H7 (cell line): Measurements from ENCODE around the gene WDR62. TPM values are rescaled to one million over a fixed set of nuclear protein-coding genes. Genes with fewer than 3 reads are reported as not detected.
"Not testable (repeated sequence)": the region's sequence is repeated elsewhere in the genome, so short reads cannot be mapped to it uniquely, and the experiment has no call there.

ENCODE experiments used
- DNase-seq: peaks from one replicate; pipeline ENCODE4 v3.0.0; 2012
- H3K27me3 ChIP-seq: 2 replicates; pipeline ENCODE4 v1.6.0; 2011; ENCODE audit warnings: mild to moderate bottlenecking, low read length; ENCODE audit not compliant: control insufficient read depth, insufficient read depth
- H3K36me3 ChIP-seq: replicated peaks from 2 replicates; pipeline ENCODE4 v1.5.1; 2011; ENCODE audit warnings: low read length; ENCODE audit not compliant: control insufficient read depth, insufficient read depth
- H3K4me3 ChIP-seq: 2 replicates; pipeline ENCODE4 v1.5.1; 2011; ENCODE audit warnings: low read depth, mild to moderate bottlenecking, control low read depth, low read length, moderate library complexity; ENCODE audit not compliant: insufficient read depth
- total RNA-seq: library from RNA; depleted of rRNA; stranded (reverse); fragments of >200 nt; shearing (Covaris generic); gene quantifications from 2 replicates; pipeline ENCODE4 v1.2.3, GENCODE V29; 2014

WDR62 gene
- total RNA-seq, 1 experiment from 2014 or later, result 35.1 TPM

DNA sequence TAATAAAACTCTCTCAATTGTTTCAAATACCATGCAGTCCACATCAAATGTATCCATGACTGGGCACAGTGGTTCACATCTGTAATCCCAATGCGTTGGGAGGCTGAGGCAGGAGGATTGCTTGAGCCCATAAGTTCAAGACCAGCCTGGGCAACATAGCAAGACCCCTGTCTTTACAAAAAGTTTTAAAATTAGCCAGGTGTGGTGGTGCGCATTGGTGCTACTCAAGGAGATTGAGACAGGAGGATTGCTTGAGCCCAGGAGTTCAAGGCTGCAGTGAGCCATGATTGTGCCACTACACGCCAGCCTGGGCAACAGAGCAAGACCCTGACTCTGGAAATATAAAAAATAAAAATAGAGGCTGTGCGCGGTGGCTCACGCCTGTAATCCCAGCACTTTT is 27.0 kb upstream of the WDR62 start:
- Histone ChIP-seq H3K4me3 (no peak overlapping the region), H3K36me3 (no peaks in the 10 kb centered on the region; the same call in 1 of the 2 replicates)

DNA sequence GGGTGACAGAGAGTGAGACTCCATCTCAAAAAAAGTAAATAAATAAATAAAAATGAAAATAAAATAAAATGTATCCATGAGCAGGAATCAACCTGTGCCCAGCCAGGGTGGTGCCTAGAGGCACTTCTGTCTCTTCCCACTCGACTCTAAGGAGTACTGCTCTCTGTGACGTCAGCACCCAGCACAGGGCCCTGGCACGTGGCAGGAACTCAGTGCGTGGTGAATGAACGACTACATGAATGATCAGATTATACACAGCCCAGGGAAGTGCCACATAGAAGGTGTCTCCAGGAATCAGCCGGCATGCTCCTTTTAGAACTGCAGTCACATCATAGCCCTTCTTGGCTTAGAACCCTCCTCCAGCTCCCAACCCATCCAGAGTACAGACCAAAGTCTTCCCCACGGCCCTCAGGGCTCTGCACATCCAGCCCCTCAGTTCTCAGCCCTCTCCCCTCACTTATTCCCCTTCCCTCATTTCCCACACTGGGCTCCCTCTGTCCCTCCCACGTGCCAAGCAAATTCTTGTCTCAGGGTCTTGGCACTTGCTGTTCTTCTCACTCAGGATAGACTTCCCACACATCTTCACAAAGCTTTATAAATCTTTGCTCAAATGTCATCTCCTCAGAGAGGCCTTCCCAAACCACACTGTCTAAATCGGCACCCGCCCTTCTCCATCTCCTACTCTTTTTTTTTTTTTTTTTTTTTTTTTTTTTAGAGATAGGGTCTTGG is 26.2 kb upstream of the WDR62 start:
- Histone ChIP-seq H3K27me3 (peaks cover 1% of the 10 kb centered on the region), H3K36me3 (no peaks in the 10 kb centered on the region; the same call in 1 of the 2 replicates), H3K4me3 (no peak overlapping the region)
- DNase-seq, result peak; percentile 16

More for the DNA sequence above, 27.0 kb upstream of the WDR62 start:
- DNase-seq, result no peak
- no peaks in the 10 kb centered on the region for H3K27me3 ChIP-seq

DNA sequence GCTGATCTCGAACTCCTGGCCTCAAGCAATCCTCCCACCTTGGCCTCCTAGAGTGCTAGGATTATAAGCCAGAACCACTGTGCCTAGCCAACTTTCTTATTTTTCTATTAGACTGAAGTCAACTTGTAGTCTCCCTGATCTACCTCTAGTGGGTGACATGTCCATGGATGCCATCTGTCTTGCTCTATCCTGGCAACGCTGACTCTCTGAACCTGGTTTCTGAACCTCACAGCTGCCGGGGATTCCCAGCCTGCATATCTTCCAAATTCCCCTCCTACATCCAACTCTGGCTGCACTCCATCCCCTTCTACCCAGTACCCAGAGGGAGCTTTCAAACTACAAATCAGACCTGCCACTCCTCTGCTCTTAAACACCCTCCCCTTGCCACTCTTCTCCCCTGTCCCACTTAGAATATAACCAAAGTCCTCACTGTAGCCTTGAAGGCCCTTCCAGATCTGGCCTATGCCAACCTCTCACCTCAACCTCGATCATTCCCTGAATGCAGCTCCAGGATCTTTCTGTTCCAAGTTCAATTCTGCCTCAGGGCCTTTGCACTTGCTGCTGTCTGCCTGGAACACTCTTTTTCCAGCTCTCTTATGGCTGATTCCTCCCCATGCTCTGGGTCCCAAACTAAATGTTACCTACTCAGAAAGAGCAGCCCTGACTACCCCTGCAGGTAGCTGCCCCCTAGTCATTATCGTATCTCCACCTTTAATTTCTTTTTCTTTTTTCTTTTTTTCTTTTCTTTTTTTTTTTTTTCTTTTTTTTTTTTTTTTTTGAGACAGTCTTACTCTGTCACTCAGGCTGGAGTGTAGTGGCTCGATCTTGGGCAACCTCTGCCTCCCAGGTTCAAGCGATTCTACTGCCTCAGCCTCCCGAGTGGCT is 24.2 kb upstream of the WDR62 start:
- Histone ChIP-seq H3K27me3 (peaks cover 2% of the 10 kb centered on the region), H3K36me3 (no peaks in the 10 kb centered on the region; the same call in 1 of the 2 replicates), H3K4me3 (no peak overlapping the region)
- peak; percentile 60 for DNase-seq

DNA sequence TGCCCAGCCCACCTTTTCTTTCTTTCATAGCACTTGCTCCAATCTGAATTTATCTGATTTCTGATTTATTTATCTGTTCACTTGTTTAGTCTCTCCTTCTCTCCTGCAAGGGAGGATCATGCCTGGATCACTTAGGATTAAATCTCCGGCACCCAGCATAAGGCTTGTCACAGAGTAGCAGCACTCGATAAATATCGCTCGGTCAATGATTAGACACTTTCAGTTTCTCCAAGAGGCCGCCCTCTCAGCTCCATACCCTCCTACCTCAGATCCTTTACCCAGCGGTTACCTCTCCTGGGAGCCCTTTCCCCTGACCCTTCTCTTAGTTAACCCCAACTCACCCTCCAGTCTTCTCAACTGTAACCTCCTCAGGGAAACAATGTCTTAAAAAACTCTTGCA is 23.4 kb upstream of the WDR62 start:
- DNase-seq, result peak; percentile 38
- peaks cover 2% of the 10 kb centered on the region for H3K27me3 ChIP-seq
- no peak overlapping the region for H3K4me3 ChIP-seq
- no peaks in the 10 kb centered on the region; the same call in 1 of the 2 replicates for H3K36me3 ChIP-seq

DNA sequence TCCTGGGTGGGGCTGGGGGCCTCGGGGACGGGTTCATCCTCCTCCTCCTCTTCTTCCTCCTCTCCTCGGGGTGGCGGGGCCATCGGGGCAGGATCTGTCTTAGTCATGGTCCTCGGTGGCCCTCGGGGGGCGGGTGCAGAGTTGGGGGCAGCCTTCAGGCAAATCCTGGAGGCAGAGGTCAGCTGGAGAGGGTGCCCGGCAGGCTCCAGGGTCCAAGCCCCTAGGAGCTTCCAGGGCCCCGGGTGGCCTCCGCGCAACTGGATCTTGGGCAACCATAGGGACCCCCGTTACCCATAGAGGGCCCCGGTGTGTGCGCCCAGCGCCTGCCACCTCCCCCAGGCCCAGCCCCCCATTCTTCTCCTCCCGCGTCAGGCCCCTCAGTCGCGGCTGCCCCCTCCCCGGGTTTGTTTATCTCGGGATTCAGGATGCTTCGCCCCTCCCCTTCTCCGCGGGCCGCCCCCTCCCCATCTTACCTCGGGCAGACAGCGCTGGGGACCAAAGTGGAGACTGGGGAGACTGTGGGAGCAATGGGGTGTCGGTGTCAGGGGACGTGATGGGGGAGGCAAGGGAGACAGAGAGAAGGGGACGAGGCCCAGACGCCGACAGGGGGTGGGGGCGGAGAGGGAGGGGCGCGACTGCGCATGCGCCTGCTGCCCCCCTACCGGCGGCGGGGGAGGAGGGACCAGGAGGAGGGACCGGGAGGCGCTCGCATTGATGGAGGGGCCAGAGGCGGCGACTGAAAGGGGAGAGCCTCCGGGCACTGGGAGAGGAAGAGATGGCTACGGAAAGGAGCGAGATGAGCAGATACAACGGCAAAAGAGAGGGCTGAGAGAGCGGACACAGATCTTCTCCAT is 22.2 kb upstream of the WDR62 start, which contains the start of gene CLIP3:
Gene CLIP3, minus strand, starts transcription at position 623 of the 854 bp plus-strand sequence. Its CDS starts 516 bp downstream, at position 107.
- peak; percentile 100 for DNase-seq
- H3K4me3 ChIP-seq, result peak within 1 kb of the TSS; percentile 54
- peaks cover 2% of the 10 kb centered on the region for H3K27me3 ChIP-seq
- H3K36me3 ChIP-seq, result no peaks in the 10 kb centered on the region

DNA sequence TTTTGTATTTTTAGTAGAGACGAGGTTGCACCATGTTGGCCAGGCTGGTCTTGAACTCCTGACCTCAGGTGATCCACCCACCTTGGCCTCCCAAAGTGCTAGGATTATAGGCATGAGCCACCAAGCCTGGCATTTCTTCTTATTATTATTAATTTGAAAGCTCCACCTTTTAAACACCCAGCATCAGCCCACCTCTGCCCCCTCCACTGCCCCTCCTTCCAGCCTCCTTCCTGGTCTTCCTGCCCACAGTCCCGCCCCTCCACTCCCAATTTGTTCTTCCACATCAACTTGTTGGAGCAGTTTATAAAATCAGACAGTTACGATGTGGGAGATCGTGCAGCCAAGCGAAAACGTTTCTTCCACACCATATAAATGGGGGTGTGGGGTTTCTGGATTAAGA is 14.2 kb upstream of the WDR62 start:
- Histone ChIP-seq H3K36me3 (no peaks in the 10 kb centered on the region; the same call in 1 of the 2 replicates), H3K4me3 (no peak overlapping the region), H3K27me3 (no peaks in the 10 kb centered on the region)
- peak; percentile 18 for DNase-seq

DNA sequence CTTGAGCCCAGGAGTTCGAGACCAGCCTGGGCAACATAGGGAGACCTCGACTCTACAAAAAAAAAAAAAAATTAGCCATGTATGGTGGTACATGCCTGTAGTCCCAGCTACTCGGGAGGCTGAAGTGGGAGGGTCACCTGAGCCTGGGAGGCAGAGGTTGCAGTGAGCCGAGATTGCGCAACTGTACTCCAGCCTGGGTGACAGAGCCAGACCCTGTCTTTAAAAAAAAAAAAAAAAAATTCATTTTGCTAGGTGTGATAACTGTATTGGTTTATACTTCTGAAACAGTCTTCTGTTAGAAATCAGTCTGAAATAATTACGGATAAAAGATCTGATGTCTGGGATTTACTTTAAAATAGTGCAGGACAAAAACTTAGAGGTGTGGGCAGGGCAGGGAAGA is 13.6 kb upstream of the WDR62 start:
- not testable (repeated sequence) for H3K4me3 ChIP-seq, DNase-seq

DNA sequence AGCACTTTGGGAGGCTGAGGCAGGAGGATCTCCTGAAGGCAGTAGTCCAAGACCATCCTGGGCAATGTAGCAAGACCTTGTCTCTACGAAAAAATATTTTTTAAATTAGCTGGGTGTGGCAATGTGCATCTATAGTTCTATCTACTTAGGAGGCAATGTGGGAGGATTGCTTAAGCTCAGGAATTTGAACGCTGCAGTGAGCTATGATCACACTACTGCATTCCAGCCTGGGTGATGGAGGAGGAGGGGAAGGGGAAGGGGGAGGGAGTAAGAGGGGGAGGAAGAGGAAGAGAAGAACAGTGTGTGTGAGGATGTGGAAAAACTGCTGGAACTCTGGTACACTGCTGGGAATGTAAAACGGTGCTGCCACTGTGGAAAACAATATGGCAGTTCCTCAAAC is 12.9 kb upstream of the WDR62 start:
- Histone ChIP-seq H3K27me3 (no peaks in the 10 kb centered on the region), H3K4me3 (no peak overlapping the region), H3K36me3 (no peaks in the 10 kb centered on the region; the same call in 1 of the 2 replicates)
- DNase-seq, result peak; percentile 50

More for the DNA sequence above, 13.6 kb upstream of the WDR62 start:
- not testable (repeated sequence) for H3K27me3 ChIP-seq, H3K36me3 ChIP-seq

DNA sequence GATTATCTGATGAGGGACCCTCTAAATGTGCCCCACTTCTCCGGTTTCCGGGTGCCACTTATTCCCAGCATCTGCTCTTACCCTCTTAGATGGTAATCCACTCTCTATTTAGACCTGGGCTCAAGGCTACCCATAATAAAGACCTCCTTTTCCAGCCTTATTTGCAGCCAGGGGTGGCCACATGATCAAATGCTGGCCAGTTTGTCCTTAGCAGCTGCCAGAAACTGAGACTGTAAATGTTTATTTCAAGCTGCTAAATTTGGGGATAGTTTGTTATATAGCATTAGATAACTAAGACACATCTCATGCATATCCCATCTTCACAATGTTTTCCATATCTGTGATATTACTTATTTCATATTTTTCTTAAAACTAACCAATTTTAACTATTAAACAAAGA is 10.7 kb upstream of the WDR62 start:
- no peak for DNase-seq
- Histone ChIP-seq H3K36me3 (no peaks in the 10 kb centered on the region; the same call in 1 of the 2 replicates), H3K27me3 (no peaks in the 10 kb centered on the region), H3K4me3 (no peak overlapping the region)

DNA sequence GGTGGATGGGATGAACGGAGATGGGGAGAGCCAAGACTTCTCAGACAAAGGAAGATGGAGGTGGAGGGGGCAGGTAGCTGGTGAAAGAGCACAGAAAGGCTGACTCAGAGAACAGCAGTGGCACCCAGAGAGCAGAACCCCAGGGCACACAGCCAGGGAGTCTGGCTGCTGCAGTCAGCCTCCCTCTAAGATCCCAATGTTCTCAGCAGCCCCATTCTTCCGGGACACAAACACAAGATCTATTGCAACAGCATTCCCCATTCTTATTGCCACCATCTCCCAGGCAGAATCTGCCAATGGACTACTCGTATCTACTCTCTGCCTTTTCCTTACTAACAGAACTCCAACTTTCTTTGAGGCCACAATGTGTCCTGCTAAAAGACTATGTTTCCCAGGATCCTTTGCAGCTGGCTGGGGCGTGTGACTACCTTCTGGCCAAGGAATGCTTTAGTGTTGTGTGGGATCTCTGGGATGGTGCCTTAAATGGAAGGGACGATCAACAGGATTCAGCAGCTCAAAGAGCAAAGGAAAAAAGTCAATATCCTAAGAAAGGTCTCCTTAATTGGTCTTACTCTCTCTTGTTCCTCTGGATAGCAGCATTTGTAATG is 8.2 kb upstream of the WDR62 start:
- Histone ChIP-seq H3K36me3 (no peaks in the 10 kb centered on the region; the same call in 1 of the 2 replicates), H3K27me3 (no peaks in the 10 kb centered on the region), H3K4me3 (no peak overlapping the region)
- no peak for DNase-seq

DNA sequence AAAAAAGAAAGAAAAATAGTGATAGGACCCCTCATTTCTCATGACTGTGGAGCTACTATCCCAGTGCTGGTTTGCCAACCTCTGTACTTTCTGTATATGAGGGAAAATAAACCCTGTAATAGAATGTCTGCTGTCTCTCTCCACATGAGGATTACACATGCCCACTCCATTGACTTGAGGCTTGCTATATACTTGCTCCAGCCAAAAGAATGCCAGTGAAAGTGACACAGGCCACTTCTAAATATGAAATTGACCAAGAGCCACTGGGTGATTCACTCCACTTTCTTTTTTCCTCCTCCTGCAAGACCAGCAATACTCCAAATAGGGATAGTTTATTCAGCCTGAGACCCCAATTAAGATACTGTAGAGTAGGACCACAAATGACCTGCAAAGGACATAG is 6.9 kb upstream of the WDR62 start:
- Histone ChIP-seq H3K36me3 (no peaks in the 10 kb centered on the region; the same call in 1 of the 2 replicates), H3K4me3 (no peak overlapping the region), H3K27me3 (no peaks in the 10 kb centered on the region)
- no peak for DNase-seq

DNA sequence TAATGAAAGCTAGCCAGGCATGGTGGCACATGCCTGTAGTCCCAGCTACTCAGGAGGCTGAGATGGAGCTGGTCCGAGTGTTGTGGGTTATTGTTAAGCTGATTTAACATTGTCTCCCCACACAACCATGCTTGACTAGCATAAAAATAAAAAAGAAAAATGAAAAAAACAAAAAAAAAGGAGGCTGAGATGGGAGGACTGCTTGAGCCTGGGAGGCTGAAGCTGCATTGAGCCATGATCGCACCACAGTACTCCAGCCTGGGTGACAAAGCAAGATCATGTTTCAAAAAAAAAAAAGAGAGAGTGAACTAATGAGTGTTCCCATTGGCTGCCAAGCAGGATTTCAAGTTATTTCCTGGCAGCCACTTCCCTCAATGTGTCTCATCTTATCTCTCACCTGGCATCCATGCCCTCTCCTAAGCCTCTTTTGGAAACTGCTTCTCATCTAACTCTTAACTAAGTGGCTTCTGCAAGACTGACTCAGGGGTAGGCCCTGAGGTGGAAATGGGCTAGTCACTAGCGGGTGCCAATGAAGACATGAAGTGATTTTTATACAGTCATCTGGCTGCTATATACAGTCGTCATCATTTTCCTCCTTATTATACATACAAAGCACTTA is 5.5 kb upstream of the WDR62 start:
- H3K4me3 ChIP-seq, result no peak overlapping the region
- no peaks in the 10 kb centered on the region for H3K36me3 ChIP-seq
- DNase-seq, result no peak
- H3K27me3 ChIP-seq, result no peaks in the 10 kb centered on the region

DNA sequence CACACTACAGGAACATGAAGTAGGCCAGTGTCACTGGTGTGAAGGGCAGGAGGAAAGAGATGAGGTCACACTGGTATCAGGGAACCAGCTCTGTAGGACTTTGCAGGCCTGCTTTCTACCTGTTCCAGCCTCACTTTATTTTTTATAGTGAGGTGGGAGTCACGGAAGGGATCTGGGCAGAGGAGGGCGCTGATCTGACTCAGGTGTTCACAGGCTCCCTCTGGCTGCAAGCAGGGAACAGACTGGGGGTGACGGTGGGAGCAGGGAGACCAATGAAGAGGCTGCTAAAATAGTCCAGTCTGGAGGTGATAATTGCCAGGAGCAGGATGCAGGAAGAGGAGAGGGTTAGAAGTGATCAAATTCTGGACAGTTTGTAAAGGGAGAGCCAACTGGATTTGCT is 3.5 kb upstream of the WDR62 start:
- H3K4me3 ChIP-seq, result no peak overlapping the region
- DNase-seq, result peak; percentile 87

More for the DNA sequence above, 3.5 kb upstream of the WDR62 start:
- Histone ChIP-seq H3K27me3 (no peaks in the 10 kb centered on the region), H3K36me3 (no peaks in the 10 kb centered on the region; the same call in 1 of the 2 replicates)
